CD8-positive, alpha-beta memory T cell (primary cell): Measurements from ENCODE around the gene ZBTB4. TPM values are rescaled to one million over a fixed set of nuclear protein-coding genes. Genes with fewer than 3 reads are reported as not detected.

Experiments
- polyA plus RNA-seq: library from polyadenylated mRNA; unstranded; fragments of 300-500 nt; fragmentation: Illumina TruSeq; gene quantifications from one replicate; pipeline ENCODE4 v1.2.3, GENCODE V29; 2021
- total RNA-seq, 2 experiments: library from RNA; stranded (reverse); gene quantifications; one replicate each; pipeline ENCODE4 v1.2.3, GENCODE V29; 2021

Gene ZBTB4
- total and polyA plus RNA-seq, 3 experiments from 2014 or later = 22.8 to 24.1 (median 23.1) TPM

Other genes with a start within 250 kb of the ZBTB4 start
Only the 30 nearest of the 40 such genes appear.
- gene SLC2A4, start 197.9 kb downstream of the ZBTB4 start, total RNA-seq = under 1 TPM; 0.18 to 0.24 TPM
- not detected for gene SLC2A4, start 197.9 kb downstream of the ZBTB4 start, polyA plus RNA-seq
- under 1 TPM; 0.07 to 0.26 TPM for gene YBX2, start 185.0 kb downstream of the ZBTB4 start, total RNA-seq
- not detected for gene YBX2, start 185.0 kb downstream of the ZBTB4 start, polyA plus RNA-seq
- 1,000 to 10,000 TPM; 1,533 to 1,595 TPM for gene EIF5A, start 172.0 kb downstream of the ZBTB4 start, total RNA-seq
- 230 TPM for gene EIF5A, start 172.0 kb downstream of the ZBTB4 start, polyA plus RNA-seq
- gene GPS2, start 164.3 kb downstream of the ZBTB4 start, total RNA-seq = 10 to 100 TPM; 81.1 to 85.2 TPM
- 116 TPM for gene GPS2, start 164.3 kb downstream of the ZBTB4 start, polyA plus RNA-seq
- gene NEURL4, start 150.3 kb downstream of the ZBTB4 start, total RNA-seq = 10 to 100 TPM; 60.1 to 60.7 TPM
- 2.7 TPM for gene NEURL4, start 150.3 kb downstream of the ZBTB4 start, polyA plus RNA-seq
- 100 to 1,000 TPM; 216 to 225 TPM for gene ACAP1, start 143.1 kb downstream of the ZBTB4 start, total RNA-seq
- 274 TPM for gene ACAP1, start 143.1 kb downstream of the ZBTB4 start, polyA plus RNA-seq
- 1 to 10 TPM; 4.6 to 5.1 TPM for gene KCTD11, start 127.5 kb downstream of the ZBTB4 start, total RNA-seq
- 1.9 TPM for gene KCTD11, start 127.5 kb downstream of the ZBTB4 start, polyA plus RNA-seq
- gene TMEM95, start 124.5 kb downstream of the ZBTB4 start, total RNA-seq = not detected
- not detected for gene TMEM95, start 124.5 kb downstream of the ZBTB4 start, polyA plus RNA-seq
- gene TNK1, start 98.5 kb downstream of the ZBTB4 start, total RNA-seq = 1 to 10 TPM; 4.4 to 5.8 TPM
- gene TNK1, start 98.5 kb downstream of the ZBTB4 start, polyA plus RNA-seq = 3.1 TPM
- gene PLSCR3, start 85.1 kb downstream of the ZBTB4 start, total RNA-seq = 10 to 100 TPM; 79.1 to 81.6 TPM
- 152 TPM for gene PLSCR3, start 85.1 kb downstream of the ZBTB4 start, polyA plus RNA-seq
- 10 to 100 TPM; 45.4 to 51.4 TPM for gene TMEM256, start 75.5 kb downstream of the ZBTB4 start, total RNA-seq
- gene TMEM256, start 75.5 kb downstream of the ZBTB4 start, polyA plus RNA-seq = 62.4 TPM
- 1 to 10 TPM; 5.6 to 6.6 TPM for gene NLGN2, start 71.8 kb downstream of the ZBTB4 start, total RNA-seq
- gene NLGN2, start 71.8 kb downstream of the ZBTB4 start, polyA plus RNA-seq = 0.06 TPM
- gene SPEM1, start 59.3 kb downstream of the ZBTB4 start, total RNA-seq = not detected
- gene SPEM1, start 59.3 kb downstream of the ZBTB4 start, polyA plus RNA-seq = not detected
- not detected for gene SPEM2, start 54.0 kb downstream of the ZBTB4 start, total RNA-seq
- not detected for gene SPEM2, start 54.0 kb downstream of the ZBTB4 start, polyA plus RNA-seq
- gene SPEM3, start 50.8 kb downstream of the ZBTB4 start, total RNA-seq = not detected
- gene SPEM3, start 50.8 kb downstream of the ZBTB4 start, polyA plus RNA-seq = not detected
- gene TMEM102, start 44.2 kb downstream of the ZBTB4 start, total RNA-seq = 10 to 100 TPM; 11.1 to 11.9 TPM
- 23.3 TPM for gene TMEM102, start 44.2 kb downstream of the ZBTB4 start, polyA plus RNA-seq
- gene FGF11, start 40.1 kb downstream of the ZBTB4 start, total RNA-seq = 1 to 10 TPM in 1 of 2 experiments, under 1 TPM in 1; 0.85 to 1.1 TPM
- 0.12 TPM for gene FGF11, start 40.1 kb downstream of the ZBTB4 start, polyA plus RNA-seq
- gene CHRNB1, start 34.6 kb downstream of the ZBTB4 start, total RNA-seq = 1 to 10 TPM; 6.0 to 6.3 TPM
- gene CHRNB1, start 34.6 kb downstream of the ZBTB4 start, polyA plus RNA-seq = 24.7 TPM
- gene SLC35G6, start 1.8 kb upstream of the ZBTB4 start, total RNA-seq = not detected
- gene SLC35G6, start 1.8 kb upstream of the ZBTB4 start, polyA plus RNA-seq = 0.12 TPM
- gene POLR2A, start 4.7 kb upstream of the ZBTB4 start, total RNA-seq = 100 to 1,000 TPM; 190 to 192 TPM
- gene POLR2A, start 4.7 kb upstream of the ZBTB4 start, polyA plus RNA-seq = 69.6 TPM
- gene TNFSF12, start 69.4 kb upstream of the ZBTB4 start, total RNA-seq = 10 to 100 TPM; 18.6 to 22.5 TPM
- gene TNFSF12, start 69.4 kb upstream of the ZBTB4 start, polyA plus RNA-seq = 60.8 TPM
- gene TNFSF13, start 79.1 kb upstream of the ZBTB4 start, total RNA-seq = 1 to 10 TPM in 1 of 2 experiments, under 1 TPM in 1; 0.80 to 1.6 TPM
- gene TNFSF13, start 79.1 kb upstream of the ZBTB4 start, polyA plus RNA-seq = not detected
- gene SENP3, start 82.3 kb upstream of the ZBTB4 start, total RNA-seq = 100 to 1,000 TPM; 111 to 121 TPM
- gene SENP3, start 82.3 kb upstream of the ZBTB4 start, polyA plus RNA-seq = 12.0 TPM
- 10 to 100 TPM; 11.1 to 12.7 TPM for gene CD68, start 100.0 kb upstream of the ZBTB4 start, total RNA-seq
- 1.2 TPM for gene CD68, start 100.0 kb upstream of the ZBTB4 start, polyA plus RNA-seq
- gene MPDU1, start 104.2 kb upstream of the ZBTB4 start, total RNA-seq = 100 to 1,000 TPM; 115 to 124 TPM
- gene MPDU1, start 104.2 kb upstream of the ZBTB4 start, polyA plus RNA-seq = 40.5 TPM
- gene SOX15, start 110.5 kb upstream of the ZBTB4 start, total RNA-seq = under 1 TPM; 0.29 to 0.31 TPM
- not detected for gene SOX15, start 110.5 kb upstream of the ZBTB4 start, polyA plus RNA-seq
- gene FXR2, start 135.3 kb upstream of the ZBTB4 start, total RNA-seq = 10 to 100 TPM; 45.7 to 45.9 TPM
- 20.4 TPM for gene FXR2, start 135.3 kb upstream of the ZBTB4 start, polyA plus RNA-seq
- 10 to 100 TPM; 18.4 to 21.6 TPM for gene SAT2, start 148.2 kb upstream of the ZBTB4 start, total RNA-seq
- gene SAT2, start 148.2 kb upstream of the ZBTB4 start, polyA plus RNA-seq = 37.0 TPM
- gene SHBG, start 150.5 kb upstream of the ZBTB4 start, total RNA-seq = not detected
- not detected for gene SHBG, start 150.5 kb upstream of the ZBTB4 start, polyA plus RNA-seq
- gene ATP1B2, start 171.3 kb upstream of the ZBTB4 start, total RNA-seq = under 1 TPM; 0.40 to 0.53 TPM
- gene ATP1B2, start 171.3 kb upstream of the ZBTB4 start, polyA plus RNA-seq = not detected